HL-60/S4 (cell line): ENCODE data around the gene CDH13.

Experiments used
- in situ Hi-C: fragments of 300-500 bp; cut with MboI; formaldehyde crosslinking; loops from 2 replicates; pipeline ENCODE4 v1.14.3; 2022; ENCODE audit warnings: low sequenced_read_pairs

Gene CDH13

GRCh38 chr16:82626791-82627261 is at the start of gene CDH13:
Gene CDH13, plus strand, starts transcription at chr16:82626969.
- in situ Hi-C loops: no loop called here

GRCh38 chr16:82580298-82580890 is 46.4 kb upstream of the CDH13 start:
- in situ Hi-C loops: no loop called here

GRCh38 chr16:82582975-82583374 is 43.8 kb upstream of the CDH13 start:
- in situ Hi-C loops: no loop called here

- in situ Hi-C loops: no loop called here
These were observed 43.3 kb upstream of the CDH13 start for GRCh38 chr16:82583422-82583821.

- in situ Hi-C loops: no loop called here
These were observed 42.1 kb upstream of the CDH13 start for GRCh38 chr16:82584553-82585152.

GRCh38 chr16:82585675-82586074 is 41.1 kb upstream of the CDH13 start:
- in situ Hi-C loops: no loop called here

GRCh38 chr16:82586130-82586529 is 40.6 kb upstream of the CDH13 start:
- in situ Hi-C loops: no loop called here

- in situ Hi-C loops: no loop called here
These were observed 39.5 kb upstream of the CDH13 start for GRCh38 chr16:82587289-82587688.

GRCh38 chr16:82589407-82589806 is 37.4 kb upstream of the CDH13 start:
- in situ Hi-C loops: no loop called here

GRCh38 chr16:82594114-82594513 is 32.7 kb upstream of the CDH13 start:
- in situ Hi-C loops: no loop called here

GRCh38 chr16:82598771-82599170 is 28.0 kb upstream of the CDH13 start:
- in situ Hi-C loops: no loop called here

GRCh38 chr16:82601989-82602640 is 24.7 kb upstream of the CDH13 start:
- in situ Hi-C loops: no loop called here

- in situ Hi-C loops: no loop called here
These were observed 22.9 kb upstream of the CDH13 start for GRCh38 chr16:82603784-82604411.

- in situ Hi-C loops: no loop called here
These were observed 21.7 kb upstream of the CDH13 start for GRCh38 chr16:82605076-82605475.

- in situ Hi-C loops: no loop called here
These were observed 20.7 kb upstream of the CDH13 start for GRCh38 chr16:82605863-82606620.

GRCh38 chr16:82609140-82609539 is 17.6 kb upstream of the CDH13 start:
- in situ Hi-C loops: no loop called here

GRCh38 chr16:82612263-82612662 is 14.5 kb upstream of the CDH13 start:
- in situ Hi-C loops: no loop called here

GRCh38 chr16:82616356-82616755 is 10.4 kb upstream of the CDH13 start:
- in situ Hi-C loops: no loop called here

GRCh38 chr16:82621781-82622180 is 5.0 kb upstream of the CDH13 start:
- in situ Hi-C loops: no loop called here

GRCh38 chr16:82623241-82623640 is 3.5 kb upstream of the CDH13 start:
- in situ Hi-C loops: no loop called here
